H1 (cell line): ENCODE measurements around the gene CCAR1. TPM values are rescaled to one million over a fixed set of nuclear protein-coding genes. Genes with fewer than 3 reads are reported as not detected.

ENCODE experiments used
- CTCF ChIA-PET: fragments of 300-600 bp; sonication (Branson Sonifier 250); formaldehyde crosslinking; loops from one replicate; lab custom pipeline; 2021; ENCODE audit not compliant: partially characterized antibody; lab: Charles Lee
- POLR2A ChIA-PET: fragments of 300-600 bp; sonication (Branson Sonifier 250); formaldehyde crosslinking; loops from one replicate; lab custom pipeline; 2021; ENCODE audit warnings: inconsistent platforms; ENCODE audit not compliant: partially characterized antibody; lab: Charles Lee
- DNase-seq, 2 experiments: peaks; one replicate each; pipeline versions ENCODE4 v3.0.0 to v3.0.0-alpha.2; 2010 to 2022; ENCODE audit warnings: low spot score in 2 of 2, low read depth in 1 of 2, mixed read lengths in 1 of 2
- FAIRE-seq: peaks from 2 replicates; lab custom pipeline; 2011; peaks lifted over from hg19 to GRCh38; lab: Jason Lieb, UNC
- H2AFZ ChIP-seq: 2 replicates; pipeline ENCODE4 v1.8.1; 2012; ENCODE audit warnings: low read length, inconsistent platforms
- H2AK5ac ChIP-seq: 2 replicates; pipeline ENCODE4 v1.6.1; 2013; ENCODE audit warnings: low read depth, low read length
- H2BK120ac ChIP-seq: replicated peaks from 2 replicates; pipeline ENCODE3; 2013; ENCODE audit warnings: low read depth, low read length, inconsistent platforms
- H2BK12ac ChIP-seq: 2 replicates; pipeline ENCODE4 v1.6.1; 2013; ENCODE audit warnings: low read depth, low read length
- H2BK15ac ChIP-seq: 2 replicates; pipeline ENCODE4 v1.6.1; 2013; ENCODE audit warnings: low read length
- H2BK20ac ChIP-seq: 2 replicates; pipeline ENCODE4 v1.6.1; 2013; ENCODE audit warnings: low read length
- H2BK5ac ChIP-seq: 2 replicates; pipeline ENCODE4 v1.6.1; 2013; ENCODE audit warnings: low read depth, low read length
- H3K14ac ChIP-seq: 2 replicates; pipeline ENCODE4 v1.6.1; 2013; ENCODE audit warnings: inconsistent platforms; ENCODE audit not compliant: insufficient read length
- H3K18ac ChIP-seq: 2 replicates; pipeline ENCODE4 v1.6.1; 2013; ENCODE audit warnings: low read length; ENCODE audit errors: extremely low read depth
- H3K23ac ChIP-seq: 2 replicates; pipeline ENCODE4 v1.6.1; 2013; ENCODE audit warnings: inconsistent platforms; ENCODE audit not compliant: insufficient read length
- H3K23me2 ChIP-seq: 2 replicates; pipeline ENCODE4 v1.6.1; 2013; ENCODE audit warnings: low read depth, low read length
- H3K27ac ChIP-seq: 2 replicates; pipeline ENCODE4 v1.6.1; 2011; ENCODE audit warnings: low read depth, low read length, inconsistent platforms
- H3K27me3 ChIP-seq, 4 experiments: replicated peaks in 1 of 4; 1 replicate in 1 of 4; 2 replicates in 3 of 4; pipeline versions ENCODE4 v1.6.1 to v1.8.1; 2011 to 2013; ENCODE audit warnings: low read length in 3 of 4, mild to moderate bottlenecking in 3 of 4, inconsistent platforms in 2 of 4, mixed read lengths in 2 of 4, moderate library complexity in 1 of 4; ENCODE audit not compliant: control insufficient read depth in 3 of 4, insufficient read depth in 3 of 4; ENCODE audit errors: extremely low read depth in 1 of 4
- H3K36me3 ChIP-seq, 4 experiments: 2 replicates each; pipeline versions ENCODE4 v1.6.1 to v1.8.1; 2011 to 2013; ENCODE audit warnings: mild to moderate bottlenecking in 4 of 4, low read length in 3 of 4, moderate library complexity in 2 of 4, control low read depth in 1 of 4, inconsistent platforms in 1 of 4; ENCODE audit not compliant: insufficient read depth in 4 of 4, control insufficient read depth in 2 of 4
- H3K4ac ChIP-seq: replicated peaks from 2 replicates; pipeline ENCODE3; 2013; ENCODE audit warnings: low read length, low read depth, mixed read lengths, inconsistent platforms; ENCODE audit not compliant: insufficient read length
- H3K4me1 ChIP-seq, 4 experiments: replicated peaks in 1 of 4; 1 replicate in 1 of 4; 2 replicates in 3 of 4; pipeline versions ENCODE4 v1.6.1 to v1.8.1; 2011 to 2013; ENCODE audit warnings: low read length in 3 of 4, inconsistent platforms in 2 of 4, mixed read lengths in 1 of 4; ENCODE audit not compliant: insufficient read depth in 4 of 4, control insufficient read depth in 3 of 4
- H3K4me2 ChIP-seq, 2 experiments: 2 replicates each; pipeline versions ENCODE4 v1.6.1 to v1.8.1; 2011 to 2013; ENCODE audit warnings: low read depth in 2 of 2, low read length in 2 of 2, control low read depth in 1 of 2, inconsistent platforms in 1 of 2, mild to moderate bottlenecking in 1 of 2; ENCODE audit not compliant: insufficient read depth in 1 of 2
- H3K4me3 ChIP-seq, 4 experiments: fragments of 200-600, 300-600 bp in 1 of 4; sonication (generic), shearing (Covaris generic), sonication (Bioruptor Twin) in 1 of 4; 2 replicates each; pipeline versions ENCODE4 v1.5.1 to v1.8.1; 2011 to 2016; ENCODE audit warnings: low read length in 4 of 4, low read depth in 3 of 4, control low read depth in 2 of 4, inconsistent platforms in 2 of 4, mild to moderate bottlenecking in 2 of 4, mixed read lengths in 1 of 4, moderate library complexity in 1 of 4; ENCODE audit not compliant: insufficient read depth in 2 of 4; ENCODE audit errors: extremely low read depth in 1 of 4
- H3K56ac ChIP-seq: replicated peaks from 2 replicates; pipeline ENCODE3; 2013; ENCODE audit warnings: low read depth, mild to moderate bottlenecking, mixed read lengths, low read length, inconsistent platforms; ENCODE audit not compliant: insufficient read length
- H3K79me1 ChIP-seq: 2 replicates; pipeline ENCODE4 v1.6.1; 2013; ENCODE audit warnings: low read depth, low read length, control low read depth
- H3K79me2 ChIP-seq, 2 experiments: 2 replicates each; pipeline versions ENCODE4 v1.6.1 to v1.8.1; 2012 to 2013; ENCODE audit warnings: low read length in 2 of 2, mild to moderate bottlenecking in 2 of 2, inconsistent platforms in 1 of 2; ENCODE audit not compliant: insufficient read depth in 2 of 2, control insufficient read depth in 1 of 2
- H3K9ac ChIP-seq, 4 experiments: replicated peaks in 1 of 4; 1 replicate in 1 of 4; 2 replicates in 3 of 4; pipeline versions ENCODE4 v1.6.1 to v1.8.1; 2011 to 2013; ENCODE audit warnings: low read depth in 3 of 4, low read length in 3 of 4, control low read depth in 2 of 4, mild to moderate bottlenecking in 2 of 4, moderate library complexity in 2 of 4, inconsistent platforms in 1 of 4; ENCODE audit errors: extremely low read depth in 1 of 4
- H3K9me3 ChIP-seq, 2 experiments: 2 replicates each; pipeline versions ENCODE4 v1.6.1 to v1.8.1; 2012 to 2013; ENCODE audit warnings: mild to moderate bottlenecking in 2 of 2, moderate library complexity in 2 of 2, control low read depth in 1 of 2, inconsistent platforms in 1 of 2, low read depth in 1 of 2, low read length in 1 of 2, mixed read lengths in 1 of 2; ENCODE audit not compliant: insufficient read depth in 2 of 2
- H4K20me1 ChIP-seq, 2 experiments: replicated peaks in 1 of 2; 2 replicates each; pipeline versions ENCODE3 to v1.8.1; 2011 to 2013; ENCODE audit warnings: inconsistent platforms in 2 of 2, low read length in 2 of 2, mild to moderate bottlenecking in 1 of 2; ENCODE audit not compliant: insufficient read depth in 2 of 2, control insufficient read depth in 1 of 2
- H4K5ac ChIP-seq: 2 replicates; pipeline ENCODE4 v1.6.1; 2013; ENCODE audit warnings: low read length, low read depth, mixed read lengths, inconsistent platforms; ENCODE audit not compliant: insufficient read length
- H4K8ac ChIP-seq: 2 replicates; pipeline ENCODE4 v1.8.0; 2013; ENCODE audit warnings: mild to moderate bottlenecking, moderate library complexity, low read length, inconsistent platforms; ENCODE audit not compliant: insufficient read depth; ENCODE audit errors: extremely low read depth
- H4K91ac ChIP-seq: replicated peaks from 2 replicates; pipeline ENCODE3; 2013; ENCODE audit warnings: low read length, mixed read lengths, inconsistent platforms; ENCODE audit not compliant: insufficient read length
- BACH1 ChIP-seq: IDR thresholded peaks from 2 replicates; pipeline ENCODE4 v1.6.1; 2012; ENCODE audit warnings: low read length, improper control_type of control experiment
- BCL11A ChIP-seq, 2 experiments: IDR thresholded peaks; one replicate each; pipeline ENCODE4 v1.6.1; 2011; ENCODE audit warnings: low read depth in 2 of 2, low read length in 2 of 2, mild to moderate bottlenecking in 2 of 2
- E2F6 ChIP-seq: IDR thresholded peaks from 2 replicates; pipeline ENCODE4 v1.6.1; 2012; ENCODE audit warnings: inconsistent platforms
- EGR1 ChIP-seq: IDR thresholded peaks from 2 replicates; pipeline ENCODE4 v1.6.1; 2011; ENCODE audit warnings: low read depth, low read length, borderline replicate concordance
- GTF2F1 ChIP-seq: IDR thresholded peaks from 2 replicates; pipeline ENCODE4 v1.6.1; 2012; ENCODE audit warnings: low read depth, low read length, improper control_type of control experiment, borderline replicate concordance
- JUND ChIP-seq: IDR thresholded peaks from 2 replicates; pipeline ENCODE4 v1.6.1; 2011; ENCODE audit warnings: mild to moderate bottlenecking, improper control_type of control experiment, low read length
- NRF1 ChIP-seq: IDR thresholded peaks from 2 replicates; pipeline ENCODE4 v1.6.1; 2011; ENCODE audit warnings: mild to moderate bottlenecking, low read depth, low read length, improper control_type of control experiment
- PHF8 ChIP-seq: fragments of 200-600 bp; sonication (generic); conservative IDR thresholded peaks from 2 replicates; pipeline ENCODE4 v1.7.1; 2012; ENCODE audit warnings: low read depth, mild to moderate bottlenecking, inconsistent platforms, low read length, moderate library complexity
- POLR2A ChIP-seq, 2 experiments: IDR thresholded peaks; 1 replicate in 1 of 2; 2 replicates in 1 of 2; pipeline ENCODE4 v1.6.1; 2011; ENCODE audit warnings: low read depth in 2 of 2, low read length in 2 of 2, mild to moderate bottlenecking in 2 of 2; ENCODE audit errors: control extremely low read depth in 1 of 2
- POU5F1 ChIP-seq: IDR thresholded peaks from 2 replicates; pipeline ENCODE4 v1.6.1; 2011; ENCODE audit warnings: low read depth, mild to moderate bottlenecking, low read length, moderate library complexity
- RAD21 ChIP-seq, 2 experiments: IDR thresholded peaks in 1 of 2; conservative IDR thresholded peaks in 1 of 2; 2 replicates each; pipeline ENCODE4 v1.6.1; 2011; ENCODE audit warnings: low read depth in 2 of 2, low read length in 2 of 2, improper control_type of control experiment in 1 of 2, inconsistent platforms in 1 of 2, mild to moderate bottlenecking in 1 of 2, moderate library complexity in 1 of 2
- RFX5 ChIP-seq: IDR thresholded peaks from 2 replicates; pipeline ENCODE4 v1.6.1; 2011; ENCODE audit warnings: low read depth, low read length, improper control_type of control experiment, borderline replicate concordance
- SIX5 ChIP-seq: IDR thresholded peaks from 2 replicates; pipeline ENCODE4 v1.6.1; 2011; ENCODE audit warnings: mild to moderate bottlenecking, low read depth, low read length
- TEAD4 ChIP-seq: IDR thresholded peaks from 2 replicates; pipeline ENCODE4 v1.6.1; 2012; ENCODE audit warnings: low read depth, low read length, inconsistent platforms, mixed read lengths
- WGBS, 2 experiments: shearing (Covaris generic) in 1 of 2; methylation state at CpG; one replicate each; pipeline versions ENCODE4 v1.1.6 to v1.1.7; 2013 to 2015; ENCODE audit warnings: low lambda C conversion rate in 2 of 2, mixed read lengths in 2 of 2, inconsistent platforms in 1 of 2, low coverage in 1 of 2, missing lambda C conversion rate in 1 of 2; ENCODE audit not compliant: insufficient replicate concordance in 2 of 2, insufficient coverage in 1 of 2, insufficient read length in 1 of 2; ENCODE audit errors: extremely low coverage in 1 of 2, missing lambda C conversion rate in 1 of 2; 5-methylcytosine and 5-hydroxymethylcytosine counted together
- polyA plus RNA-seq, 7 experiments: library from polyadenylated mRNA; depleted of rRNA in 3 of 7; stranded (reverse) in 5 of 7; unstranded in 2 of 7; fragments of >200 nt in 5 of 7; fragments of 200-250 nt in 2 of 7; gene quantifications; 1 replicate in 5 of 7; 2 replicates in 1 of 7; 4 replicates in 1 of 7; pipeline versions ENCODE4 v1.2.1 to v1.2.3, GENCODE V29; 2011 to 2013; ENCODE audit warnings: missing spikeins in 2 of 7, mixed read lengths in 2 of 7
- total RNA-seq: library from RNA; stranded (reverse); fragmentation: NEBNext Ultra II Directional; extraction: Animal tissue kit (Norgen Biotek cat#: 25700); gene quantifications from 2 replicates; pipeline ENCODE4 v1.2.1, GENCODE V29; 2021

CCAR1 gene
- total and polyA plus RNA-seq, 2 of the 8 experiments (the other 6 are each of a cell fraction or from before 2014, with no cell fraction given): 91.6 to 111 TPM

GRCh38 chr10:68725016-68725415 lies 4.0 kb downstream of the CCAR1 start:
- Histone ChIP-seq H3K4me1 (peaks cover 0 to 4% (median 1%) of the 10 kb centered on the region in 4 experiments; a peak in 4 of 7 replicates), H3K9ac (no peak overlapping the region), H3K23ac (no peak overlapping the region), H2AFZ (no peak overlapping the region), H4K5ac (no peak overlapping the region), H2BK15ac (no peak overlapping the region), H4K91ac (no peak overlapping the region), H3K4ac (no peak overlapping the region), H3K9me3 (no peaks in the 10 kb centered on the region), H2BK5ac (no peak overlapping the region), H3K79me1 (peaks cover 5% of the 10 kb centered on the region; the same call in 1 of the 2 replicates), H3K79me2 (peaks cover 0 to 62% of the 10 kb centered on the region in 2 experiments; a peak in 3 of 4 replicates), H2AK5ac (no peak overlapping the region), H3K56ac (no peak overlapping the region), H3K27me3 (no peaks in the 10 kb centered on the region), H3K27ac (no peak overlapping the region), H3K23me2 (no peaks in the 10 kb centered on the region), H2BK20ac (no peak overlapping the region), H2BK120ac (no peak overlapping the region), H3K36me3 (peaks cover 12 to 70% (median 35%) of the 10 kb centered on the region in 4 experiments), H3K4me2 (no peak overlapping the region), H2BK12ac (no peak overlapping the region), H3K18ac (no peak overlapping the region), H4K20me1 (peaks cover 0 to 1% of the 10 kb centered on the region in 2 experiments), H3K4me3 (no peak overlapping the region), H3K14ac (no peak overlapping the region), H4K8ac (no peak overlapping the region)
- DNase-seq (no peak), FAIRE-seq (no peak)
- 96% methylated on average over 14 of the region's 14 CpGs; no CpG with 5 or more reads in 1 of the 2 experiments for WGBS, 2 experiments
- ChIA-PET CTCF (no interaction called here), POLR2A (interaction anchor here (0.6 to 3.6 kb wide), 7 partner anchors 10 to 536 kb away, joined by 3 to 11 read pairs (median 4); partner anchors contain the start of gene DDX21)
- no peak for TF ChIP-seq EGR1
- TF ChIP-seq TEAD4: no peak
- no peak for TF ChIP-seq RAD21 (IDR thresholded peaks at IDR 0.05 in 1 of 2, conservative IDR thresholded peaks at IDR 0.05 in 1 of 2; ENCODE audit: low read depth in 2 of 2, low read length in 2 of 2)
- TF ChIP-seq POU5F1: no peak
- TF ChIP-seq GTF2F1: no peak
- TF ChIP-seq SIX5: no peak
- no peak for TF ChIP-seq E2F6
- no peak for TF ChIP-seq NRF1
- TF ChIP-seq POLR2A (IDR thresholded peaks at IDR 0.05; ENCODE audit: control extremely low read depth in 1 of 2, low read depth in 2 of 2, low read length in 2 of 2): no peak
- TF ChIP-seq RFX5: no peak
- TF ChIP-seq BCL11A (IDR thresholded peaks at IDR 0.05; ENCODE audit: low read depth in 2 of 2, low read length in 2 of 2): no peak
- TF ChIP-seq BACH1: no peak
- TF ChIP-seq JUND: no peak
- TF ChIP-seq PHF8: no peak
